Lung (tissue), 12 donors: ENCODE results near the gene UBXN11. TPM values are rescaled to one million over a fixed set of nuclear protein-coding genes. Genes with fewer than 3 reads are reported as not detected.

Experiments used
- ATAC-seq: fragments of 200-7000 bp; cut with Tn5 transposase; one replicate; pipeline ENCODE4 v1.9.1; 2020; ENCODE audit warnings: moderate number of reproducible peaks; ENCODE audit not compliant: insufficient read depth, low FRiP score
- DNase-seq, 3 donors: peaks; one replicate each; pipeline ENCODE4 v3.0.0-alpha.2; 2013 to 2017
- H3K27ac ChIP-seq, 2 donors: one replicate each; pipeline ENCODE4 v1.5.1; 2013; ENCODE audit warnings: mild to moderate bottlenecking in 2 of 2, moderate library complexity in 2 of 2, control low read depth in 1 of 2, inconsistent platforms in 1 of 2, low read depth in 1 of 2, low read length in 1 of 2
- H3K27me3 ChIP-seq, 3 donors: one replicate each; pipeline ENCODE4 v1.5.1; 2013; ENCODE audit warnings: low read length in 2 of 3; ENCODE audit not compliant: control insufficient read depth in 3 of 3, insufficient read depth in 3 of 3
- H3K36me3 ChIP-seq, 4 donors: one replicate each; pipeline ENCODE4 v1.5.1; 2013; ENCODE audit warnings: low read length in 4 of 4, mild to moderate bottlenecking in 1 of 4, moderate library complexity in 1 of 4; ENCODE audit not compliant: control insufficient read depth in 4 of 4, insufficient read depth in 4 of 4
- H3K4me1 ChIP-seq, 5 donors: one replicate each; pipeline ENCODE4 v1.5.1; 2013; ENCODE audit warnings: low read length in 5 of 5, mild to moderate bottlenecking in 2 of 5, moderate library complexity in 1 of 5; ENCODE audit not compliant: control insufficient read depth in 5 of 5, insufficient read depth in 5 of 5
- H3K4me3 ChIP-seq: one replicate; pipeline ENCODE4 v1.5.1; 2013; ENCODE audit warnings: mild to moderate bottlenecking, control low read depth, moderate library complexity
- H3K9ac ChIP-seq, 2 donors: one replicate each; pipeline ENCODE4 v1.5.1; 2013; ENCODE audit warnings: low read length in 2 of 2, control low read depth in 1 of 2; ENCODE audit not compliant: insufficient read depth in 1 of 2
- H3K9me3 ChIP-seq, 4 donors: one replicate each; pipeline ENCODE4 v1.5.1; 2013; ENCODE audit warnings: low read length in 3 of 4, mild to moderate bottlenecking in 1 of 4, moderate library complexity in 1 of 4; ENCODE audit not compliant: control insufficient read depth in 4 of 4, insufficient read depth in 3 of 4
- WGBS, 2 donors: extraction: QIAGEN DNeasy Blood & Tissue Kit; methylation state at CpG; one replicate each; pipeline ENCODE4 v1.1.7; 2013; 5-methylcytosine and 5-hydroxymethylcytosine counted together
- polyA plus RNA-seq, 2 donors: library from polyadenylated mRNA; stranded (reverse); fragments of 200-250 nt; gene quantifications; one replicate each; pipeline ENCODE4 v1.2.1, GENCODE V29; 2013
- total RNA-seq, 2 donors: library from RNA; depleted of rRNA in 1 of 2; stranded (reverse); fragments of >200 nt in 1 of 2; gene quantifications; one replicate each; pipeline ENCODE4 v1.2.1, GENCODE V29; 2014 to 2021
- TF ChIP-seq, protein P1 (sequence below): IDR thresholded peaks from 2 replicates; pipeline ENCODE4 v1.5.1; 2012; ENCODE audit warnings: mild to moderate bottlenecking; ENCODE audit errors: control extremely low read depth, extremely low read depth
- donor health status: control.
- donor health status: control.
- donor health status: Bipolar disorder and iron deficiency.
- donor health status: healthy.
- donor health status: DM: yes; HTN: yes; CAD: no.

UBXN11 gene
- total and polyA plus RNA-seq, 4 donors: 20.1 to 82.1 (median 54.9) TPM

DNA sequence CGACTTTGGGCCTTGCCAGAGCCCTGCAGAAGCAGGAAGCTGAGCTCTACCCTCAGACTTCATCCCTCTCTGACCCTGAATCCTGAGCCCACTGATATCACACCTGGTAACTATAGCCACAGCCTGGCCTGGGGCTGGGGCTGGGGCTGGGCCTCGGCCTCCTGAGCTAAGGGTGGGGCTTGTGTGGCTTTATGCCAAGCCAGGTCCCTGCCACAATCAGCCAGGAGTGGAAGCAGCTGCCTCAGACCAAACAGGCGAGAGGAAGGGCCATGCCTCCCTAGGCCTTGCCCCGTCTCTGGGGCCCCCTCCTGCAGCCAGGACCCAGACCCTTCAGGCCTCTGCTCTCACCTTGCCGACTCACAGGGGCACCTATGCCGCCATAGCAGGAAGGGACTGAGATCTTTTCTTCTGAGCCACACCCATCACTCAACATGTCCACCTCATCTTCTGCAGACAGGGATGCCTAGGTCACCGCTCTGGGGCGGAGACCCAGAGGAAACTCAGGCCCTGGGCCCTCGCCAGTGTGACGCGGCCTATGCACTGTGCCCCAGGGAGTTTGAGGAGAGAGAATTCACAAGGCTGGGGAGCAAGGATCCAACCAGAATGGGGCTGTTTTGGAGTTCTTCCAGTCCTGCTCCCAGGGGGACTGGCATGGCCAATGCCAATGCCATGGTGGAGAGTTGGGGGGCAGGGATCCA lies 5.7 kb downstream of the UBXN11 start:
- ATAC-seq (no peak), DNase-seq (no peak)
- Histone ChIP-seq H3K27ac (no peak overlapping the region), H3K9ac (no peak overlapping the region), H3K9me3 (no peaks in the 10 kb centered on the region), H3K4me1 (peaks cover 0 to 3% (median 2%) of the 10 kb centered on the region in 5 donors), H3K36me3 (peaks cover 0 to 13% (median 0%) of the 10 kb centered on the region in 4 donors), H3K27me3 (no peaks in the 10 kb centered on the region), H3K4me3 (no peak overlapping the region)
- TF ChIP-seq, protein P1, sequence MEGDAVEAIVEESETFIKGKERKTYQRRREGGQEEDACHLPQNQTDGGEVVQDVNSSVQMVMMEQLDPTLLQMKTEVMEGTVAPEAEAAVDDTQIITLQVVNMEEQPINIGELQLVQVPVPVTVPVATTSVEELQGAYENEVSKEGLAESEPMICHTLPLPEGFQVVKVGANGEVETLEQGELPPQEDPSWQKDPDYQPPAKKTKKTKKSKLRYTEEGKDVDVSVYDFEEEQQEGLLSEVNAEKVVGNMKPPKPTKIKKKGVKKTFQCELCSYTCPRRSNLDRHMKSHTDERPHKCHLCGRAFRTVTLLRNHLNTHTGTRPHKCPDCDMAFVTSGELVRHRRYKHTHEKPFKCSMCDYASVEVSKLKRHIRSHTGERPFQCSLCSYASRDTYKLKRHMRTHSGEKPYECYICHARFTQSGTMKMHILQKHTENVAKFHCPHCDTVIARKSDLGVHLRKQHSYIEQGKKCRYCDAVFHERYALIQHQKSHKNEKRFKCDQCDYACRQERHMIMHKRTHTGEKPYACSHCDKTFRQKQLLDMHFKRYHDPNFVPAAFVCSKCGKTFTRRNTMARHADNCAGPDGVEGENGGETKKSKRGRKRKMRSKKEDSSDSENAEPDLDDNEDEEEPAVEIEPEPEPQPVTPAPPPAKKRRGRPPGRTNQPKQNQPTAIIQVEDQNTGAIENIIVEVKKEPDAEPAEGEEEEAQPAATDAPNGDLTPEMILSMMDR: no peak
- 90 to 94% methylated on average over 11 of the region's 11 CpGs for WGBS, 2 donors

DNA sequence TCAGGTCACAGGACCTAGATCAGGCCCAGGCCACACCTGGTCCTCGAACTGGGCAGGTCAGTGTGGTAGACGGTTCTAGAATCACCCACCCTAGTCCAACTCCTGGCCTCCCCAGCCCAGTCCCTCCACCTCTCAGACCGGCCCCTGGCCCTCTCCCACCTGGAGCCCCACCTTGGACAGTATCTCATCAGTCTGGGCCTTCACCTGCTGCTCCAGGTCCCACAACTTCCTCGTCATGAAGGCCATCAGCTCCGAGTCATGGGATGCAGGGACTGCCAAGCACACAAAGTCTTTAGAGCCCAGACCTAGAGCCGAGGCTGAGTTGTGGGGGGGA lies 8.7 kb downstream of the UBXN11 start:
- DNase-seq: no peak
- 74 to 79% methylated on average over 6 of the region's 6 CpGs for WGBS, 2 donors
- H3K27ac ChIP-seq: no peak overlapping the region
- H3K9me3 ChIP-seq: no peaks in the 10 kb centered on the region
- no peak for ATAC-seq
- H3K9ac ChIP-seq: no peak overlapping the region
- no peaks in the 10 kb centered on the region for H3K27me3 ChIP-seq
- no peaks in the 10 kb centered on the region for H3K4me1 ChIP-seq
- TF ChIP-seq, protein P1: no peak
- peaks cover 0 to 18% (median 0%) of the 10 kb centered on the region in 4 donors for H3K36me3 ChIP-seq
- no peak overlapping the region for H3K4me3 ChIP-seq

DNA sequence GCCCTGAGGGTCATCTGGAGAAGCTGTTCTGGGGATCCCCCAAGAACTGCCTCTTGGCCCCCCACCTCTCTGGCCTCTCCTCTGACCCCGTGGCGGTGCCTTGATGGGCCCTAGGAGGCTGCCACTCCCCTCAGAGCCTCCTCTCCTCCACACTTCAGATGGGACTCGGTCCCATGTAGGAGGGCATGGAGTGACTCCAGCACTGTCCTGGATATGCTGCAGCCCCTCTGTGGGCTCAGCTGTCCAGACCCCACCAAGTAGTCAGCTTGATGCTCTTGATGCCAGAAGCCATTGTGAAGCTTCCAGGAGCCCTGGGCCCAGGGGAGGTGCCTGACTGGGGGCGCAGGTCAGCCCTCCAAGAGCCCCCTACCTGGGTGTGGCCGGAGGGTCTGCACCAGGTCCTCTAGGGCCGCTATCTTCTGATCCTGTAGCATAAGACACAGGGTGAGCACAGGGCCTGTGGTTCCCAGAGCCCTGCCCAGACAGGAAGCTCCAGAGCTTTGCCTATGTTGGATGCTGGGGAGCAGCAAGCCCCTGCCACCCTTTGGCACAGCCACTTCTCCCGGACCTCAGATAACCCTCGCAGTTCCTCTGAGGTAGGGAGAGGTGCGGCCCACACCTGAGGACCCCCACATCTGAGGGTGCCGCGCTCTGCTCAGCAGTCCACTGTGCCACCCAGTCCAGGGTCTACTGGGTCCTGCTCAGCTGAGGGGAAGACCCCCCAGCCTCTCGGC lies 9.2 kb downstream of the UBXN11 start:
- no peaks in the 10 kb centered on the region for H3K9me3 ChIP-seq
- TF ChIP-seq, protein P1: no peak
- H3K36me3 ChIP-seq: peaks cover 0 to 18% (median 0%) of the 10 kb centered on the region in 4 donors
- H3K9ac ChIP-seq: no peak overlapping the region
- H3K27ac ChIP-seq: no peak overlapping the region
- no peak overlapping the region for H3K4me3 ChIP-seq
- no peak for ATAC-seq
- no peaks in the 10 kb centered on the region for H3K4me1 ChIP-seq
- 94 to 96% methylated on average over 12 of the region's 12 CpGs for WGBS, 2 donors
- DNase-seq: no peak
- H3K27me3 ChIP-seq: no peaks in the 10 kb centered on the region
